Liver (tissue), 9 donors: ENCODE results near the gene KCNK17. TPM values are rescaled to one million over a fixed set of nuclear protein-coding genes. Genes with fewer than 3 reads are reported as not detected.

Experiments used
- DNase-seq: peaks from one replicate; pipeline ENCODE4 v3.0.0-alpha.2; 2017; ENCODE audit warnings: low spot score
- H3K27ac ChIP-seq, 2 donors: one replicate each; pipeline ENCODE4 v1.7.0; 2013; ENCODE audit warnings: inconsistent platforms in 2 of 2, low read length in 2 of 2, control low read depth in 1 of 2, low read depth in 1 of 2, mild to moderate bottlenecking in 1 of 2
- H3K27me3 ChIP-seq, 4 donors: one replicate each; pipeline versions ENCODE4 v1.6.1 to v1.7.0; 2013; ENCODE audit warnings: low read length in 3 of 4, inconsistent platforms in 1 of 4, mild to moderate bottlenecking in 1 of 4, moderate library complexity in 1 of 4; ENCODE audit not compliant: control insufficient read depth in 4 of 4, insufficient read depth in 4 of 4
- H3K36me3 ChIP-seq, 4 donors: one replicate each; pipeline versions ENCODE4 v1.6.1 to v1.7.0; 2013; ENCODE audit warnings: low read length in 3 of 4, mild to moderate bottlenecking in 3 of 4, low read depth in 1 of 4, moderate library complexity in 1 of 4; ENCODE audit not compliant: control insufficient read depth in 4 of 4, insufficient read depth in 3 of 4
- H3K4me1 ChIP-seq, 4 donors: one replicate each; pipeline versions ENCODE4 v1.6.1 to v1.7.0; 2013; ENCODE audit warnings: low read length in 3 of 4, mild to moderate bottlenecking in 3 of 4, moderate library complexity in 1 of 4; ENCODE audit not compliant: control insufficient read depth in 4 of 4, insufficient read depth in 4 of 4
- H3K4me3 ChIP-seq, 3 donors: one replicate each; pipeline versions ENCODE4 v1.6.1 to v1.7.0; 2013; ENCODE audit warnings: low read length in 3 of 3, control low read depth in 1 of 3, low read depth in 1 of 3, mild to moderate bottlenecking in 1 of 3
- H3K9ac ChIP-seq, 2 donors: one replicate each; pipeline ENCODE4 v1.7.0; 2013; ENCODE audit warnings: low read length in 2 of 2, mild to moderate bottlenecking in 2 of 2, moderate library complexity in 2 of 2, control low read depth in 1 of 2, low read depth in 1 of 2
- H3K9me3 ChIP-seq, 4 donors: one replicate each; pipeline versions ENCODE4 v1.6.1 to v1.7.0; 2013; ENCODE audit warnings: low read length in 3 of 4; ENCODE audit not compliant: control insufficient read depth in 4 of 4
- ATF3 ChIP-seq: IDR thresholded peaks from 2 replicates; pipeline ENCODE4 v1.6.1; 2016; ENCODE audit warnings: antibody characterized with exemption
- CTCF ChIP-seq: fragments of 150-350 bp; IDR thresholded peaks from 2 replicates; pipeline ENCODE4 v1.5.1; 2017; ENCODE audit warnings: improper control_type of control experiment, low read depth, low read length; ENCODE audit not compliant: missing input control
- EGR1 ChIP-seq, 2 donors: IDR thresholded peaks; 2 replicates each; pipeline ENCODE4 v1.6.1; 2016 to 2018; ENCODE audit warnings: antibody characterized with exemption in 2 of 2, low read depth in 2 of 2
- FOXA1 ChIP-seq: IDR thresholded peaks from 2 replicates; pipeline ENCODE4 v1.6.1; 2016; ENCODE audit warnings: antibody characterized with exemption
- FOXA2 ChIP-seq: IDR thresholded peaks from 2 replicates; pipeline ENCODE4 v1.6.1; 2016; ENCODE audit warnings: antibody characterized with exemption
- GABPA ChIP-seq, 2 donors: IDR thresholded peaks in 1 of 2; conservative IDR thresholded peaks in 1 of 2; 2 replicates each; pipeline ENCODE4 v1.6.1; 2016; ENCODE audit warnings: antibody characterized with exemption in 2 of 2, mild to moderate bottlenecking in 1 of 2, moderate library complexity in 1 of 2
- HNF4A ChIP-seq, 2 donors: conservative IDR thresholded peaks; 2 replicates each; pipeline ENCODE4 v1.6.1; 2016; ENCODE audit warnings: antibody characterized with exemption in 2 of 2, mild to moderate bottlenecking in 2 of 2
- HNF4G ChIP-seq: IDR thresholded peaks from 2 replicates; pipeline ENCODE4 v1.6.1; 2016; ENCODE audit warnings: antibody characterized with exemption
- JUND ChIP-seq, 2 donors: IDR thresholded peaks; 2 replicates each; pipeline ENCODE4 v1.6.1; 2016; ENCODE audit warnings: antibody characterized with exemption in 2 of 2
- MAX ChIP-seq: IDR thresholded peaks from 2 replicates; pipeline ENCODE4 v1.6.1; 2016; ENCODE audit warnings: antibody characterized with exemption
- NR2F2 ChIP-seq: IDR thresholded peaks from 2 replicates; pipeline ENCODE4 v1.6.1; 2016; ENCODE audit warnings: antibody characterized with exemption
- RAD21 ChIP-seq, 2 donors: IDR thresholded peaks; 2 replicates each; pipeline ENCODE4 v1.6.1; 2016; ENCODE audit warnings: antibody characterized with exemption in 2 of 2, mild to moderate bottlenecking in 2 of 2
- REST ChIP-seq: IDR thresholded peaks from 2 replicates; pipeline ENCODE4 v1.6.1; 2016; ENCODE audit warnings: antibody characterized with exemption, mild to moderate bottlenecking
- RXRA ChIP-seq, 2 donors: IDR thresholded peaks; 2 replicates each; pipeline ENCODE4 v1.6.1; 2017 to 2018; ENCODE audit warnings: antibody characterized with exemption in 2 of 2, mild to moderate bottlenecking in 1 of 2
- SP1 ChIP-seq: IDR thresholded peaks from 2 replicates; pipeline ENCODE4 v1.6.1; 2018; ENCODE audit warnings: antibody characterized with exemption, mild to moderate bottlenecking
- TAF1 ChIP-seq: conservative IDR thresholded peaks from 2 replicates; pipeline ENCODE4 v1.6.1; 2016; ENCODE audit warnings: antibody characterized with exemption, mild to moderate bottlenecking
- YY1 ChIP-seq: IDR thresholded peaks from 2 replicates; pipeline ENCODE4 v1.6.1; 2016; ENCODE audit warnings: antibody characterized with exemption, mild to moderate bottlenecking
- WGBS: extraction: QIAGEN DNeasy Blood & Tissue Kit; methylation state at CpG from one replicate; pipeline ENCODE4 v1.1.7; 2013; 5-methylcytosine and 5-hydroxymethylcytosine counted together
- polyA plus RNA-seq, 2 donors: library from polyadenylated mRNA; stranded (reverse) in 1 of 2; unstranded in 1 of 2; fragments of 200-250 nt in 1 of 2; fragments of >200 nt in 1 of 2; fragmentation: Nextera tagmentation in 1 of 2; extraction: Ambion mirVana in 1 of 2; gene quantifications; one replicate each; pipeline versions ENCODE4 v1.2.1 to v1.2.3, GENCODE V29; 2013 to 2015
- total RNA-seq, 2 donors: library from RNA; depleted of rRNA; stranded (reverse); fragments of >200 nt; gene quantifications; one replicate each; pipeline ENCODE4 v1.2.3, GENCODE V29; 2014
- TF ChIP-seq, protein P1 (sequence below): IDR thresholded peaks from 2 replicates; pipeline ENCODE4 v1.6.1; 2016; ENCODE audit warnings: antibody characterized with exemption
- donor health status: healthy.
- donor health status: healthy.
- donor health status: healthy.
- donor health status: healthy.
- donor health status: healthy.

KCNK17 gene
- total and polyA plus RNA-seq, 4 donors, result 0.19 to 1.9 (median 0.49) TPM

DNA sequence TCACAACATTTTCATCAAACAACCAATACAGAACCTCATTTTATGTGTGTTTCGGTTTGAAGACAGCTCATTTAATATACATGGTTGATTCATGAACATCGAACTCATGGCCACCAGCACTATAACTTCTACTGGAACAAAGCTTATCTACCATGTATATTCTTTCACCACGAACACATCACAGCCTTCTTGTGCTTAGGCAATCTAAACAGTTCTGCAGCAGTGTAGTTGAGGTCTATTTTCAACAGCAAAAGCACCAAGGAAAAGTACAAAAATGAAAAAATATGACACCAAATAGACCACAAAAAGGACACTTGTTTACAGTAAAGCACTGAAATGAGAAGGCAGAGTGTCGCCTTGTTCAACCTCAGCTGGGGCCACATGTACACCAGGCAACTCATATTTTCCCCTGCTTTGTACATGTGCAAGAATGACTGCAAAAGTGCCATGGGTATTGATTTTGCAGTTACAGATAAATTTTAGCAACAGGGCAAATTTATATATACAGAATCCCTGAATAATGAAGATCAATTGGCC is 59.2 kb downstream of the KCNK17 start:
- no peak for DNase-seq
- peaks cover 0 to 2% (median 0%) of the 10 kb centered on the region in 4 donors for H3K9me3 ChIP-seq
- no peak overlapping the region for H3K9ac ChIP-seq
- 93% methylated on average over 4 of the region's 4 CpGs for WGBS
- H3K4me1 ChIP-seq, result peaks cover 0 to 9% (median 2%) of the 10 kb centered on the region in 4 donors
- TF ChIP-seq JUND (IDR thresholded peaks at IDR 0.05) (no peak), SP1 (no peak), FOXA2 (no peak), GABPA (IDR thresholded peaks at IDR 0.05 in 1 of 2, conservative IDR thresholded peaks at IDR 0.05 in 1 of 2) (no peak), HNF4A (conservative IDR thresholded peaks at IDR 0.05) (no peak), RAD21 (IDR thresholded peaks at IDR 0.05) (no peak), FOXA1 (no peak), ATF3 (no peak), EGR1 (IDR thresholded peaks at IDR 0.05; ENCODE audit: low read depth in 2 of 2) (no peak)
- TF ChIP-seq, protein P1, sequence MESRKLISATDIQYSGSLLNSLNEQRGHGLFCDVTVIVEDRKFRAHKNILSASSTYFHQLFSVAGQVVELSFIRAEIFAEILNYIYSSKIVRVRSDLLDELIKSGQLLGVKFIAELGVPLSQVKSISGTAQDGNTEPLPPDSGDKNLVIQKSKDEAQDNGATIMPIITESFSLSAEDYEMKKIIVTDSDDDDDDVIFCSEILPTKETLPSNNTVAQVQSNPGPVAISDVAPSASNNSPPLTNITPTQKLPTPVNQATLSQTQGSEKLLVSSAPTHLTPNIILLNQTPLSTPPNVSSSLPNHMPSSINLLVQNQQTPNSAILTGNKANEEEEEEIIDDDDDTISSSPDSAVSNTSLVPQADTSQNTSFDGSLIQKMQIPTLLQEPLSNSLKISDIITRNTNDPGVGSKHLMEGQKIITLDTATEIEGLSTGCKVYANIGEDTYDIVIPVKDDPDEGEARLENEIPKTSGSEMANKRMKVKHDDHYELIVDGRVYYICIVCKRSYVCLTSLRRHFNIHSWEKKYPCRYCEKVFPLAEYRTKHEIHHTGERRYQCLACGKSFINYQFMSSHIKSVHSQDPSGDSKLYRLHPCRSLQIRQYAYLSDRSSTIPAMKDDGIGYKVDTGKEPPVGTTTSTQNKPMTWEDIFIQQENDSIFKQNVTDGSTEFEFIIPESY, result no peak
- H3K27ac ChIP-seq, result no peak overlapping the region
- H3K4me3 ChIP-seq, result no peak overlapping the region
- H3K27me3 ChIP-seq, result no peaks in the 10 kb centered on the region
- H3K36me3 ChIP-seq, result no peaks in the 10 kb centered on the region

DNA sequence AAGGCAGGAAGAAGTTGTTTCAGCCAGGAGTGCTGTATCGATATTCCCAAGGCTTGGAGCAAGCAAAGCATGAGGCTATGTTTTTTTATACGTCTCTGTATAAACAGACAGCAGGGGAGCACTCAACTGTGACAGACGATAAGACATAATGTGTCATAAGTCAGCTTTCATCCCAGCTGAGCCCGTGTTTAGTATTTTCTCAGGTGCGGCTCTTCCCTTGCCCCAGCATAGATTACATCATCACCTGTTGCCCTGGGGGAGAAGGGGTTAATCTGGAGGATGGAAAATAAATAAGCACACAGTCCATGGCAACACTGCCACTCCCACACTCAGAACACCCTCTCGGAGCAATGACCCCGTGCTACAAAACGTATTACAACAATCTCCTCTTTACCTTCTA is 62.8 kb downstream of the KCNK17 start:
- no peak overlapping the region for H3K27ac ChIP-seq
- H3K36me3 ChIP-seq, result no peaks in the 10 kb centered on the region
- peaks cover 0 to 2% (median 0%) of the 10 kb centered on the region in 4 donors for H3K9me3 ChIP-seq
- no peak for DNase-seq
- 21% methylated on average over 8 of the region's 8 CpGs for WGBS
- peak; percentile 74 to 81 for TF ChIP-seq JUND (IDR thresholded peaks at IDR 0.05)
- TF ChIP-seq YY1, result peak; percentile 52
- TF ChIP-seq CTCF, result no peak
- TF ChIP-seq GABPA (IDR thresholded peaks at IDR 0.05 in 1 of 2, conservative IDR thresholded peaks at IDR 0.05 in 1 of 2), result no peak
- TF ChIP-seq TAF1, result no peak
- TF ChIP-seq ATF3, result peak; percentile 99
- TF ChIP-seq NR2F2, result no peak
- TF ChIP-seq SP1, result peak; percentile 75
- TF ChIP-seq HNF4G, result no peak
- TF ChIP-seq EGR1 (IDR thresholded peaks at IDR 0.05; ENCODE audit: low read depth in 2 of 2), result peak; percentile 77 to 89
- peak; percentile 75 for TF ChIP-seq MAX
- TF ChIP-seq RXRA (IDR thresholded peaks at IDR 0.05), result peak; percentile 95 to 96
- TF ChIP-seq, protein P1, result peak; percentile 59
- peak; percentile 66 for TF ChIP-seq FOXA2
- TF ChIP-seq RAD21 (IDR thresholded peaks at IDR 0.05), result peak; percentile 45 to 52
- TF ChIP-seq REST, result peak; percentile 46
- no peak for TF ChIP-seq FOXA1
- TF ChIP-seq HNF4A (conservative IDR thresholded peaks at IDR 0.05), result peak; percentile 69 to 84
- H3K4me1 ChIP-seq, result peaks cover 0 to 9% (median 2%) of the 10 kb centered on the region in 4 donors
- no peak overlapping the region for H3K4me3 ChIP-seq
- H3K9ac ChIP-seq, result no peak overlapping the region
- H3K27me3 ChIP-seq, result no peaks in the 10 kb centered on the region
